OCI-LY7 (cell line): Measurements from ENCODE around the gene GMEB2. TPM values are rescaled to one million over a fixed set of nuclear protein-coding genes. Genes with fewer than 3 reads are reported as not detected.

Experiments
- BruUV-seq: library from RNA; stranded (reverse); fragments of 400-500 nt; replicated peaks from 2 replicates; lab custom pipeline; 2021; lab: Mats Ljungman, UMichigan
- CTCF ChIA-PET: fragments of 300-600 bp; sonication (Branson Sonifier 250); formaldehyde crosslinking; loops from one replicate; lab custom pipeline; 2022; ENCODE audit warnings: antibody characterized with exemption; ENCODE audit not compliant: unreplicated experiment; lab: Charles Lee
- POLR2A ChIA-PET: fragments of 300-600 bp; sonication (Branson Sonifier 250); formaldehyde crosslinking; loops from one replicate; lab custom pipeline; 2022; ENCODE audit warnings: antibody characterized with exemption; lab: Charles Lee
- DNase-seq: peaks from one replicate; pipeline ENCODE4 v3.0.0-alpha.2; 2015; ENCODE audit warnings: low spot score
- H2AFZ ChIP-seq: fragments of 200-600 bp; sonication (generic), shearing (Covaris generic); 2 replicates; pipeline ENCODE4 v1.6.1; 2014; ENCODE audit warnings: mild to moderate bottlenecking, antibody characterized with exemption, low read length, moderate library complexity
- H3K27ac ChIP-seq: fragments of 200-600 bp; sonication (generic); 2 replicates; pipeline ENCODE4 v1.5.1; 2014; ENCODE audit warnings: mixed run types, low read depth, mild to moderate bottlenecking, moderate library complexity, low read length, inconsistent platforms; ENCODE audit not compliant: poor library complexity, severe bottlenecking
- H3K36me3 ChIP-seq: fragments of 200-600 bp; sonication (generic); 2 replicates; pipeline ENCODE4 v1.6.1; 2014; ENCODE audit warnings: mild to moderate bottlenecking, antibody characterized with exemption, low read length, moderate library complexity, mixed read lengths; ENCODE audit not compliant: insufficient read depth
- H3K4me1 ChIP-seq: fragments of 200-600 bp; sonication (generic); 2 replicates; pipeline ENCODE4 v1.5.1; 2014; ENCODE audit warnings: mild to moderate bottlenecking, low read length; ENCODE audit not compliant: insufficient read depth, poor library complexity, severe bottlenecking
- H3K4me2 ChIP-seq: fragments of 200-600 bp; sonication (generic); 2 replicates; pipeline ENCODE4 v1.6.1; 2014; ENCODE audit warnings: mild to moderate bottlenecking, low read length
- H3K4me3 ChIP-seq: fragments of 200-600 bp; sonication (generic); 2 replicates; pipeline ENCODE4 v1.5.1; 2014; ENCODE audit warnings: mild to moderate bottlenecking, low read depth, low read length; ENCODE audit not compliant: poor library complexity, severe bottlenecking
- H3K79me2 ChIP-seq: fragments of 200-600 bp; sonication (generic); 2 replicates; pipeline ENCODE4 v1.6.1; 2016; ENCODE audit warnings: low read depth, mild to moderate bottlenecking, low read length, moderate library complexity, mixed read lengths; ENCODE audit not compliant: insufficient read depth
- H3K9me2 ChIP-seq: fragments of 200-600 bp; sonication (generic); 2 replicates; pipeline ENCODE4 v1.6.1; 2016; ENCODE audit warnings: mild to moderate bottlenecking, low read length, mixed read lengths; ENCODE audit not compliant: insufficient read depth
- H3K9me3 ChIP-seq: fragments of 200-600 bp; sonication (generic); 2 replicates; pipeline ENCODE4 v1.6.1; 2014; ENCODE audit warnings: mild to moderate bottlenecking, mixed run types, low read length, mixed read lengths
- H4K20me1 ChIP-seq: fragments of 200-600 bp; sonication (generic); 2 replicates; pipeline ENCODE4 v1.6.1; 2014; ENCODE audit warnings: mild to moderate bottlenecking, antibody characterized with exemption, low read length, moderate library complexity, mixed read lengths; ENCODE audit not compliant: insufficient read depth
- EZH2phosphoT487 ChIP-seq: fragments of 200-600 bp; sonication (generic); IDR thresholded peaks from 2 replicates; pipeline ENCODE4 v1.6.1; 2018; ENCODE audit warnings: low read depth, borderline replicate concordance, mild to moderate bottlenecking, mixed run types, antibody characterized with exemption, low read length, moderate library complexity, mixed read lengths
- intact Hi-C: fragments of 100-400 bp; cut with micrococcal nuclease; formaldehyde crosslinking; loops from one replicate; pipeline ENCODE4 v1.10.0; 2022; ENCODE audit not compliant: unreplicated experiment
- total RNA-seq, 2 experiments: library from RNA; depleted of rRNA in 1 of 2; stranded (reverse); fragments of >200 nt in 1 of 2; shearing (Covaris generic) in 1 of 2; gene quantifications; 2 replicates each; pipeline ENCODE4 v1.2.3, GENCODE V29; 2014 to 2022
- TF ChIP-seq, protein P1 (sequence below): fragments of 200-600 bp; sonication (generic); conservative IDR thresholded peaks from 2 replicates; pipeline ENCODE4 v1.5.1; 2014; ENCODE audit warnings: mild to moderate bottlenecking, antibody characterized with exemption, low read length, moderate library complexity, mixed read lengths

Gene GMEB2
- total RNA-seq, 2 experiments from 2014 or later = 15.6 TPM

- CTCF ChIA-PET = interaction anchor here (0.6 kb wide), 3 partner anchors 14 to 65 kb away, joined by 3 to 9 read pairs (median 6); no protein-coding TSS in a partner anchor
- H3K9me2 ChIP-seq = no peaks in the 10 kb centered on the region
- POLR2A ChIA-PET = interaction anchor here (0.6 to 1.7 kb wide), 4 partner anchors 11 to 15 kb away, joined by 3 to 11 read pairs (median 3); no protein-coding TSS in a partner anchor
- H2AFZ ChIP-seq = 0 out of 2 replicates have a peak overlapping the region, but pooled peaks have one; percentile 34
- peak overlapping the region; percentile 96 for H3K4me3 ChIP-seq
- no peaks in the 10 kb centered on the region for H4K20me1 ChIP-seq
- no peaks in the 10 kb centered on the region for H3K9me3 ChIP-seq
- TF ChIP-seq, protein P1, sequence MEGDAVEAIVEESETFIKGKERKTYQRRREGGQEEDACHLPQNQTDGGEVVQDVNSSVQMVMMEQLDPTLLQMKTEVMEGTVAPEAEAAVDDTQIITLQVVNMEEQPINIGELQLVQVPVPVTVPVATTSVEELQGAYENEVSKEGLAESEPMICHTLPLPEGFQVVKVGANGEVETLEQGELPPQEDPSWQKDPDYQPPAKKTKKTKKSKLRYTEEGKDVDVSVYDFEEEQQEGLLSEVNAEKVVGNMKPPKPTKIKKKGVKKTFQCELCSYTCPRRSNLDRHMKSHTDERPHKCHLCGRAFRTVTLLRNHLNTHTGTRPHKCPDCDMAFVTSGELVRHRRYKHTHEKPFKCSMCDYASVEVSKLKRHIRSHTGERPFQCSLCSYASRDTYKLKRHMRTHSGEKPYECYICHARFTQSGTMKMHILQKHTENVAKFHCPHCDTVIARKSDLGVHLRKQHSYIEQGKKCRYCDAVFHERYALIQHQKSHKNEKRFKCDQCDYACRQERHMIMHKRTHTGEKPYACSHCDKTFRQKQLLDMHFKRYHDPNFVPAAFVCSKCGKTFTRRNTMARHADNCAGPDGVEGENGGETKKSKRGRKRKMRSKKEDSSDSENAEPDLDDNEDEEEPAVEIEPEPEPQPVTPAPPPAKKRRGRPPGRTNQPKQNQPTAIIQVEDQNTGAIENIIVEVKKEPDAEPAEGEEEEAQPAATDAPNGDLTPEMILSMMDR = no peak
- no peak for TF ChIP-seq EZH2phosphoT487
- H3K36me3 ChIP-seq = peaks cover 16% of the 10 kb centered on the region; the same call in 1 of the 2 replicates
- peak; percentile 97 for DNase-seq
- no TSS peak for BruUV-seq
- H3K79me2 ChIP-seq = peaks cover 45% of the 10 kb centered on the region
- intact Hi-C loops = loop anchor here (5.0 to 10.0 kb wide), 4 partner anchors 75 to 450 kb away; partner anchors contain the start of genes FNDC11, PTK6, RGS19 and SAMD10
- peak overlapping the region; percentile 48 for H3K27ac ChIP-seq
- H3K4me2 ChIP-seq = peak overlapping the region; percentile 74
- H3K4me1 ChIP-seq = peaks cover 15% of the 10 kb centered on the region
Measured at GRCh38 chr20:63627129-63627750, 339 bp upstream of the GMEB2 start.

DNA sequence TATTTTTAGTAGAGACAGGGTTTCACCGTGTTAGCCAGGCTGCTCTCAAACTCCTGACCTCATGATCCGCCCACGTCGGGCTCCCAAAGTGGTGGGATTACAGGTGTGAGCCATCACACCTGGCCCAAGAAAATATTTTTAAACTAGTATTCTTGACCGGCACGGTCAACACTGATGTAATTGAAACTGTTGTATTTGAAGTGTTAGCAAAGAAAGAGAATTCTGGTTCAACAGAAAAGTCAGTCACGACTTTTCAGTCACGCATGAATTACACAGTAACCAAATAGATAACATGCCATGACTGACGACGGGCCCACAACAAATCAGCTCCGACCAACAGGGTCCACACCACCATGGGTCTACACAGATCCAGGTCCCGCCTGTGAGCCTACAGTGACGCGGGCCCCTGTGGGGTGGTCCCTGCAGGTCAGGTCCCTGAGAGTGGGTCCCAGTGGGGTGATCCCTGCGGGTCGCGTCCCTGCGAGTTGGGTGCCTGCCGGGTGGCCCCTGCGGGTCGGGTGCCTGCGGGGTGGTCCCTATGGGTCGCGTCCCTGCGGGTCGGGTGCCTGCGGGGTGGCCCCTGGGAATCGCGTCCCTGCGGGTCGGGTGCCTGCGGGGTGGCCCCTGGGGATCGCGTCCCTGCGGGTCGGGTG, 1.0 kb downstream of the GMEB2 start:
- TF ChIP-seq, protein P1 = no peak
- TF ChIP-seq EZH2phosphoT487 = no peak
- BruUV-seq = no TSS peak
- H3K4me2 ChIP-seq = peak overlapping the region; percentile 100

More for the DNA sequence above, 1.0 kb downstream of the GMEB2 start:
- DNase-seq = peak; percentile 33
- no peaks in the 10 kb centered on the region for H3K9me2 ChIP-seq
- no peaks in the 10 kb centered on the region for H3K9me3 ChIP-seq
- intact Hi-C loops = loop anchor here (5.0 to 10.0 kb wide), 4 partner anchors 74 to 451 kb away; partner anchors contain the start of genes FNDC11, PTK6, RGS19 and SAMD10
- H2AFZ ChIP-seq = peak overlapping the region; percentile 62
- H3K27ac ChIP-seq = peak overlapping the region; percentile 48
- no peaks in the 10 kb centered on the region for H4K20me1 ChIP-seq
- POLR2A ChIA-PET = no interaction called here
- CTCF ChIA-PET = no interaction called here
- peaks cover 15% of the 10 kb centered on the region for H3K4me1 ChIP-seq
- H3K4me3 ChIP-seq = peak overlapping the region; percentile 96
- H3K79me2 ChIP-seq = peaks cover 45% of the 10 kb centered on the region
- peaks cover 16% of the 10 kb centered on the region; the same call in 1 of the 2 replicates for H3K36me3 ChIP-seq
